CD1c-positive myeloid dendritic cell (primary cell): Measurements from ENCODE around the gene SART1.
"Not testable (repeated sequence)": the region's sequence is repeated elsewhere in the genome, so short reads cannot be mapped to it uniquely, and the experiment has no call there.

Experiments used
- DNase-seq: peaks from one replicate; pipeline ENCODE4 v3.0.0-alpha.2; 2016; ENCODE audit errors: extremely low spot score

SART1 gene

GRCh38 chr11:65988791-65989592 lies 27.5 kb downstream of the SART1 start:
- peak; percentile 96 for DNase-seq

DNA sequence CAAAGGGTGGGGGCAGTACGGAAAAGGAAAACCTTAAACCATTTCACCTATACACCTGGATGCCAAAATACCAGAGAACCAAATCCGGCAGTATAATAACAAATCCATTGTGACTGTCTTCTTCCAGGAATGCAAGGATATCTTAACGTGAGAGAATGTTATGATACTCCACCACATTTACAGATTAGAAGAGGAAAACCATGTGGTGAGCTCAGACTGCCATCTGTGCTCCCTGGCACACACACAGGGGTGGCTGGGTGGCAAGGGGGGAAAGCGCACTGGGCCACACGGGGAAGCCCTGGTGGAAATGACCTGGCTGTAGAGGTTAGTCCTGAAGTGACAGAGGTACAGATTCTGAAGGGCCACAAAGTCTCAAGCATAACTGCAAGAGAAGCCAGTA lies 30.5 kb downstream of the SART1 start:
- no peak for DNase-seq

GRCh38 chr11:65997286-65997685 lies 35.8 kb downstream of the SART1 start:
- no peak for DNase-seq

DNA sequence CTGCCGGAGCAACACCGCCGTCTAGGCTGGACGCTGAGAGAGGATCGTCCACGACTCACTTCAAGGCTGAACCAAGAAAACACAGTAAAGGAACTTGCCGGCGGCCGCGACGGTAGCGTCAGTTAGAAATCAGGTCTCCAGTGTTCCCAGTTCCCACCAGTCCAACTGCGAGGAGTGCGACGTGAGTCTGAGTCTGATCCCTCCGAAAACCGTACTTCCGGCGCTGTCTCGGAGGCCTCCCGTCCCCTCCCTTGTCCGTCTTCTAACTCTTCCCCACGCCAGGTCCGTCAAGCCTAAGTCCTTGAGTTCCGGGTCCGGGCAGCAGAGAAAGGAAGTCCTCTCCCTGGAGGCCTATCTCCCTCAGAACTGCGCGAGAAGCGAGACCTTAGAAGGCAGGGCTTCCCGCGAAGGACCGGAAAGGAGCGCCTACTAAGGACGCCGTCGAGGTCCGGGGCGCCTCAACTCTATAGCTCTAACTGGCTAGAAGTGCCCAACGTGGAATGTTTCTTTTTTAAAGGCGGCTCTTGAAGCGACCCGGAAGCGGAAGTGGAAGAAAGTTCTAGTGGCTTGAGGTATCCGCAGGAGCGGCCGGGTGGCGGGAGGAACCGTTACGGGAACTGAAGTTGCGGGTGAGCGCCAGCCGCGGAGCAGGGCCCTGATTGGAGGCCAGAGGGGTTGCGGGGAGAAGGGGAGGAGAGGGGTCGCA lies 40.6 kb downstream of the SART1 start, which contains the start of the genes BANF1 and EIF1AD:
BANF1 (plus strand) TSS at position 562 of the 706 bp plus-strand sequence. CDS start 748 bp downstream, outside the sequence.
EIF1AD (minus strand) TSS at position 216 of the 706 bp plus-strand sequence. CDS start 1,768 bp downstream, outside the sequence.
- peak; percentile 97 for DNase-seq

DNA sequence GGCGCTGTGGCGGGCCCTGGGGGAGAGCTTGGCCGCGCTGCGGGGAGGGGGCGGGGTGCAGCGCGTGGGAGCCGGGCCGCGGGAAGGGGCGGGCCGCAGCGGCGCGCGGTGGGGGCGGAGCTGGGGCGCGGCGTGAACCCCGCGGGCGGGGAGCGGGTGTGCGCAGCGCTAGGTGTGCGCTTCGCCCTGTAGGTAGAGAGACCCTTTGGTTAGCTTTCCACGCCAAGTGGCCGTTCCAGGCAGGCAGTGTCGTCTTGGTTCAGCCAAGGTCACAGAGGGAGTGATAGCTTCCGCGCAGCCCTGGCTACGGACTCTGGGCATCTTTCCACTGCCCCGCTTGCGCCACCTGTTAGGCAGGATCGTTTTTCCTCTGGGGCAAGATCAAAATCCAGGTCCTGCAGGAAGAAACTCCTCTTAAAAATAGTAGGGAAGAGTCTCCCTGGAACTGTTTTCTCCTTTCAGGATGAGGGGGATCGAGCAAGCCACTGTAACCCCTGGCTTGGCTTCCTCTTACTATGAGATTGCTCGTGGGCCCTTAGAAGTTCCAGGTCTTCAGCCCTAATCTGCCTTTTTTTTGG lies 41.2 kb downstream of the SART1 start:
- DNase-seq: no peak

- no peak for DNase-seq
Measured at GRCh38 chr11:66003291-66003690, 41.8 kb downstream of the SART1 start.

- no peak for DNase-seq
Measured at GRCh38 chr11:66004186-66004585, 42.7 kb downstream of the SART1 start.

GRCh38 chr11:66006134-66006890 lies 44.8 kb downstream of the SART1 start:
- no peak for DNase-seq

DNA sequence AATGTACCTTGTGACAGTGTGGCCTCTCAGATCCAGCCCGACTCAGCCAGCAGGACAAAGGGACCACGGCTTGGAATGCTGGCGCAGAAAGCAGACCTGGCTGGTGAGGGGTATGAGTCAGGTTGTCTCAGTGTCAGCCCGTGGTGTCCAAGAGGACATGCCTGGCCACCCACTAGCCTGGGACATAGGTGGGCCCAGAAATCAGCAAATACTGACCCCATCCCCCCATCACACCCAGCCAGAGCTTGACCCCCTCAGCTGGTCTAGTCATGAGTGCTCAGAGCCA lies 45.3 kb downstream of the SART1 start:
- no peak for DNase-seq

GRCh38 chr11:66007201-66007634 lies 45.7 kb downstream of the SART1 start:
- DNase-seq: no peak

DNA sequence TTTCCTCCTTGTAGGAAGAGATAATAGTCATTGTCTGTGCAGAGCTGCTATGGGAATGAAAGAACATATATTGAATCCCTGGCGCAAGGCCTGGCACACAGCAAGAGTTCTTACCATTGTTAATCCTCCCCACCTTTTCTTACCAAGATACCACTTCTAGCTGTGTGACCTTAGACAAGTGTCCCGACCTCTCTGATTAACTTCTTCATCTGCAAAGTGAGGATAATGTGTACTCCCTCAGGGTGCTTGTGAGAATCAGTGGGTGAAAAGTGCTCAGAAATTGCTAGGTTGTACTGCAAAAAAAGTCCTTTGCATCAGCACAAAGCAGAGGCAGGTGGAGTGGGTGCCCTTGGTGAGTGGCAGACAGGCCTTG lies 46.5 kb downstream of the SART1 start:
- DNase-seq: no peak

DNA sequence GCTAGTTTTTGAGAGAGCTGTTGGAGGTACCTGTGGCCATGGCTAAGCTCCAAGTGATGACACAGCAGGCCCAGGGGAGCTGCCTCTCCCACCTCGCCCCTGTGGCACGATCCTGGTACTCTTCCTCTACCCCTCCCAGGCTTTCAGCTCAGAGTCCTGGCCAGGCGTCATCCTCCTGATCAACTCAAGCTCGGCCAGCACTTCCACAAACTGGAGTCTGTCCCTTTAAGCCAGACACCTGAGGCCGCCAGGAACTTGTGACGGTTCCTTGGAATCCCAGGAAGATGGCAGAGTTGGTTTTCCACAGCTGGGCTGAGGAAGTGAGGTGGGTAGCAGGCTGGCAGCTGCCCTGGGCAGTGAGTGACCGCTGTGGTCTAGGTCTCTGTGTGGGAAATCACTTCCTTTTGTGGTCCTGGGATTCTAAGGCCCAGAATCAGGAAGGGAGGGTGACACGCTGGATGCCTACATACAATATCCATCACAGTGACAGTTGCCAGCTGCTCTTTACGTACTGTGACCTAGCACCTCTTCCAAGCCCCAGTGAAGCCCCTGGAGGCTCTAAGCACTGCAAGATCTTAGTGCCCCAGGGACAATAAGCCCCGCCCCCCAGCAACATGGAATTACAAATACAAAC lies 47.1 kb downstream of the SART1 start:
- DNase-seq: peak; percentile 56

DNA sequence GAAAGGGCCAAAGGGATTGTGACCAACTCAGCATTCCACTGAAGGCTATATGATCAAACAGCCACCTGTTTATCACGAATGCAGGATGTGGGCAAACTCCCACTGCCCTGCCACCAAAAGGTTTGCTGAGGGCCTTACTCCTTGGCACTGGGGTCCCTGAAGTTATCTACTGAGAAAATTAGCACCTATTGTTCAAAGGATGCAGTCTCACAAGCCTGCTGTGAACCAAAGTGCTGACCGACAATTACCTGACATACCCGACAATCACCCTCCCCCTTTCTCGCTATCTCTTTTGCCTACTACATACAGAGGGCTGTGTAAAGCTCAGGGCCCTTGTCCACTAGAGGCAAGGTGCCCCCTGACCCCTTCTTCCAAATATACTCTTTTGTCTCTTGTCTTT lies 48.5 kb downstream of the SART1 start:
- not testable (repeated sequence) for DNase-seq

GRCh38 chr11:66011239-66011784 lies 49.8 kb downstream of the SART1 start:
- DNase-seq: no peak

GRCh38 chr11:66011785-66012303 lies 50.3 kb downstream of the SART1 start, which contains the start of gene CST6:
TSS of gene CST6 (plus strand) at chr11:66012008. CDS start at chr11:66012045, 37 bp downstream.
- DNase-seq: no peak

GRCh38 chr11:66012371-66012945 lies 50.9 kb downstream of the SART1 start:
- no peak for DNase-seq

- peak; percentile 69 for DNase-seq
Measured at GRCh38 chr11:66012946-66013761, 51.6 kb downstream of the SART1 start.

DNA sequence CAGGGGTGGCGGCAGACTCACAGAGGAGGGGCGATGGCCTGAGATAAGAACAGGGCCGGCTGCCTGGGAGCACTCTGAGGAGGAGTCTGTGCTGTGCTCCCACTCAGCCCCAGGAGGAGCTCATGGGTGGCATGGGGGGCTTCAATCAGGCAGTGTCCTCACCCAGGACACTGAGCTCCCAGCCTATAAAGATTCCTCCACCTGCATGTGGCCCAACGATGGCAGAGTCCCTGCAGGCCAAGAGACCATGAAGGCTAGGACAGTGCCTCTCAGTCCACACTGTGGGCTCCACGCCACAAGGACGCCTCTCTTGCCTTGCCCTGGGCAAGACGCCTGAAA lies 52.2 kb downstream of the SART1 start:
- no peak for DNase-seq

DNA sequence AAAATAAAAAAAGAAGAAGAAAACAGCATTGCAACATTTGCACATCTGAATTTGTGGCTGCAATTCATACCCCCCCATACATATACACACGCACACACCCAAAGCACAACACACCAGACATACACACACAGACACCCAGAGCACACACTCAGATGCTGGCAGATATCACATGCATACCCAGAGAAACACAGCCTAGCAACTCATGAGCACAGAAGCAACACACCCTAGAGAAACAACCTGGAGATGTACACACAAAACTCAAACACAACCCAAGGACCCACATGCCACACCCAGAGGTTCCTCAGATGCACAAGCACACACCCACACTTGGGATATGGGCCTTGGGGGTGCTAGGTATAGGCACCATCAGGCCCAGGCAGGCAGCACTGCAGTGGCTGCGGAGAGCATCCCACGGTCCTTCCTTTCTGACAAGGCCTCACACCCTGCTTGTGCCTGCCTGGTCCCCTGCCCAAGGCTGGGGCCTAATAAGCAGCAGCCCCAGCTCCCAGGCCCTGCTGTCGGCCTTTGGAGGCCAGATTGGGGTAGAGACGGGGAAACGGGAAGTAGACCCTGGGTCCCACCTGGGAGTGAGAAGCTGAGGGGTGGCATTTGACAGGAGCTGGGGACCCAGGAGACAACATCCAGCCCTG lies 53.4 kb downstream of the SART1 start:
- DNase-seq: no peak
